Measurements from ENCODE around the gene GPR155.

GPR155 gene

GRCh38 chr2:174482854-174483253, 4.0 kb downstream of the GPR155 start:
- Histone ChIP-seq H4K20me1 (ENCODE audit: control insufficient read depth, insufficient read depth, low read depth, low read length) (no peaks in the 10 kb centered on the region), H3K79me2 (ENCODE audit: control insufficient read depth, low read length) (no peaks in the 10 kb centered on the region), H3F3A (ENCODE audit: control insufficient read depth, insufficient read depth) (0 out of 2 replicates have a peak, but pooled peaks cover under 1% of the 10 kb centered on the region), H3K9me2 (replicated peaks; ENCODE audit: control insufficient read depth, low read length) (no peaks in the 10 kb centered on the region), H3K27ac (ENCODE audit: low read depth, low read length) (no peak overlapping the region), H3K9me3 (ENCODE audit: control insufficient read depth, insufficient read depth, low read length) (no peaks in the 10 kb centered on the region), H3K4me3 (ENCODE audit: low read length) (no peak overlapping the region), H3K4me2 (ENCODE audit: low read length) (no peak overlapping the region), H3K36me3 (ENCODE audit: control insufficient read depth, low read length) (no peaks in the 10 kb centered on the region), H3K4me1 (ENCODE audit: control insufficient read depth, low read length) (peaks cover 15% of the 10 kb centered on the region), H3K27me3 (ENCODE audit: control insufficient read depth, low read length) (peaks cover 7% of the 10 kb centered on the region; the same call in 1 of the 2 replicates)
- TF ChIP-seq, protein P1, sequence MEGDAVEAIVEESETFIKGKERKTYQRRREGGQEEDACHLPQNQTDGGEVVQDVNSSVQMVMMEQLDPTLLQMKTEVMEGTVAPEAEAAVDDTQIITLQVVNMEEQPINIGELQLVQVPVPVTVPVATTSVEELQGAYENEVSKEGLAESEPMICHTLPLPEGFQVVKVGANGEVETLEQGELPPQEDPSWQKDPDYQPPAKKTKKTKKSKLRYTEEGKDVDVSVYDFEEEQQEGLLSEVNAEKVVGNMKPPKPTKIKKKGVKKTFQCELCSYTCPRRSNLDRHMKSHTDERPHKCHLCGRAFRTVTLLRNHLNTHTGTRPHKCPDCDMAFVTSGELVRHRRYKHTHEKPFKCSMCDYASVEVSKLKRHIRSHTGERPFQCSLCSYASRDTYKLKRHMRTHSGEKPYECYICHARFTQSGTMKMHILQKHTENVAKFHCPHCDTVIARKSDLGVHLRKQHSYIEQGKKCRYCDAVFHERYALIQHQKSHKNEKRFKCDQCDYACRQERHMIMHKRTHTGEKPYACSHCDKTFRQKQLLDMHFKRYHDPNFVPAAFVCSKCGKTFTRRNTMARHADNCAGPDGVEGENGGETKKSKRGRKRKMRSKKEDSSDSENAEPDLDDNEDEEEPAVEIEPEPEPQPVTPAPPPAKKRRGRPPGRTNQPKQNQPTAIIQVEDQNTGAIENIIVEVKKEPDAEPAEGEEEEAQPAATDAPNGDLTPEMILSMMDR (IDR thresholded peaks at IDR 0.05; ENCODE audit: low read depth, low read length, poor library complexity, severe bottlenecking): no peak
- TF ChIP-seq EZH2phosphoT487 (IDR thresholded peaks at IDR 0.05; ENCODE audit: borderline replicate concordance, low read length): no peak

- Histone ChIP-seq H3K36me3 (ENCODE audit: control insufficient read depth, low read length) (no peaks in the 10 kb centered on the region), H3K9me2 (replicated peaks; ENCODE audit: control insufficient read depth, low read length) (no peaks in the 10 kb centered on the region), H3K27me3 (ENCODE audit: control insufficient read depth, low read length) (peaks cover 6% of the 10 kb centered on the region), H3K4me2 (ENCODE audit: low read length) (no peak overlapping the region), H3K4me3 (ENCODE audit: low read length) (no peak overlapping the region), H3K9me3 (ENCODE audit: control insufficient read depth, insufficient read depth, low read length) (no peaks in the 10 kb centered on the region), H4K20me1 (ENCODE audit: control insufficient read depth, insufficient read depth, low read depth, low read length) (no peaks in the 10 kb centered on the region), H3K27ac (ENCODE audit: low read depth, low read length) (no peak overlapping the region), H3F3A (ENCODE audit: control insufficient read depth, insufficient read depth) (no peaks in the 10 kb centered on the region), H3K4me1 (ENCODE audit: control insufficient read depth, low read length) (no peaks in the 10 kb centered on the region), H3K79me2 (ENCODE audit: control insufficient read depth, low read length) (no peaks in the 10 kb centered on the region)
- TF ChIP-seq EZH2phosphoT487 (IDR thresholded peaks at IDR 0.05; ENCODE audit: borderline replicate concordance, low read length): no peak
- TF ChIP-seq, protein P1 (IDR thresholded peaks at IDR 0.05; ENCODE audit: low read depth, low read length, poor library complexity, severe bottlenecking): no peak
These were observed 9.1 kb downstream of the GPR155 start for GRCh38 chr2:174477759-174478158.

DNA sequence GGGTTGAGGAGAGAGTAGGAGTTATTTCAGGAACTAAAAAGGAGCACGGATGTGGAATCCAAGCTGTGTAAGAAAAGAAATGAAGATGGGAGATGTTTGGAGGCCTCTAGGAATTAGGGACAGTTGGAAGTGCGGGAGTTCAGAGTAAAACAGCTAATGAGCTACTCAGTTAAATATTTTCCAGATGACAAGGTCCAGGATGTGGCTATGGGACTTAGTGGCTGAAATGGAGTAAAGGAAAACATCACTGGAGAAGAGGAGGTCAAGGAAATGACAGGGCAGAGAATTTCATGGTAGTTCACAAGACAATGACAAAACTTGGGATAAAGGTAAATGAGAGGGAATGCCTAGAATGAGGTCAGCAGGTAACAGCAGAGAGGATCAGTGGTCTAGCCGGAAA, 13.0 kb downstream of the GPR155 start:
- Histone ChIP-seq H3K79me2 (ENCODE audit: control insufficient read depth, low read length) (no peaks in the 10 kb centered on the region), H3K9me3 (ENCODE audit: control insufficient read depth, insufficient read depth, low read length) (no peaks in the 10 kb centered on the region), H3K9me2 (replicated peaks; ENCODE audit: control insufficient read depth, low read length) (no peaks in the 10 kb centered on the region), H3K4me3 (ENCODE audit: low read length) (no peak overlapping the region), H4K20me1 (ENCODE audit: control insufficient read depth, insufficient read depth, low read depth, low read length) (no peaks in the 10 kb centered on the region), H3K36me3 (ENCODE audit: control insufficient read depth, low read length) (no peaks in the 10 kb centered on the region), H3K27ac (ENCODE audit: low read depth, low read length) (no peak overlapping the region), H3K4me1 (ENCODE audit: control insufficient read depth, low read length) (no peaks in the 10 kb centered on the region), H3K4me2 (ENCODE audit: low read length) (no peak overlapping the region), H3F3A (ENCODE audit: control insufficient read depth, insufficient read depth) (no peaks in the 10 kb centered on the region), H3K27me3 (ENCODE audit: control insufficient read depth, low read length) (peaks cover 9% of the 10 kb centered on the region)
- TF ChIP-seq, protein P1 (IDR thresholded peaks at IDR 0.05; ENCODE audit: low read depth, low read length, poor library complexity, severe bottlenecking): no peak
- TF ChIP-seq EZH2phosphoT487 (IDR thresholded peaks at IDR 0.05; ENCODE audit: borderline replicate concordance, low read length): no peak

Data from DOHH2 (cell line).